IMR-90 (cell line): Measurements from ENCODE around the gene HYI. TPM values are rescaled to one million over a fixed set of nuclear protein-coding genes. Genes with fewer than 3 reads are reported as not detected.

Experiments
- ATAC-seq: fragments of 200-7000 bp; cut with Tn5 transposase; 2 replicates; pipeline ENCODE4 v1.9.1; 2020; ENCODE audit warnings: low read depth, mild to moderate bottlenecking, moderate library complexity
- BruUV-seq: library from RNA; stranded (reverse); fragments of 400-500 nt; replicated peaks from 2 replicates; lab custom pipeline; 2021; lab: Mats Ljungman, UMichigan
- CTCF ChIA-PET: fragments of 300-600 bp; formaldehyde crosslinking; extraction: SDS; loops from one replicate; lab custom pipeline; 2021; ENCODE audit warnings: antibody characterized with exemption; lab: Yijun Ruan, JAX
- POLR2A ChIA-PET: fragments of 300-600 bp; sonication (Branson Sonifier 250); formaldehyde crosslinking; loops from one replicate; lab custom pipeline; 2022; ENCODE audit warnings: antibody characterized with exemption; ENCODE audit not compliant: unreplicated experiment; lab: Charles Lee
- DNase-seq: peaks from one replicate; pipeline ENCODE4 v3.0.0; 2013
- H2AFZ ChIP-seq: replicated peaks from 2 replicates; pipeline ENCODE3; 2013; ENCODE audit warnings: low read length, mild to moderate bottlenecking; ENCODE audit not compliant: poor library complexity
- H2AK5ac ChIP-seq: 2 replicates; pipeline ENCODE4 v1.6.1; 2013; ENCODE audit warnings: low read depth, low read length, inconsistent platforms
- H2AK9ac ChIP-seq: replicated peaks from 2 replicates; pipeline ENCODE3; 2013; ENCODE audit warnings: mild to moderate bottlenecking, low read depth, low read length, moderate library complexity; ENCODE audit not compliant: poor library complexity
- H2BK120ac ChIP-seq: 2 replicates; pipeline ENCODE4 v1.6.1; 2013; ENCODE audit warnings: low read depth, low read length, inconsistent platforms
- H2BK15ac ChIP-seq: 3 replicates; pipeline ENCODE4 v1.6.1; 2013; ENCODE audit warnings: low read depth, low read length, inconsistent platforms
- H2BK20ac ChIP-seq: 2 replicates; pipeline ENCODE4 v1.6.1; 2013; ENCODE audit warnings: low read depth, mild to moderate bottlenecking, inconsistent platforms, low read length, moderate library complexity
- H2BK5ac ChIP-seq: 2 replicates; pipeline ENCODE4 v1.6.1; 2013; ENCODE audit warnings: mild to moderate bottlenecking, low read depth, low read length, inconsistent platforms; ENCODE audit not compliant: poor library complexity, severe bottlenecking
- H3K14ac ChIP-seq: replicated peaks from 2 replicates; pipeline ENCODE4 v1.6.1; 2013; ENCODE audit warnings: low read depth, low read length, inconsistent platforms
- H3K18ac ChIP-seq: 2 replicates; pipeline ENCODE4 v1.6.1; 2013; ENCODE audit warnings: low read depth, low read length, control low read depth
- H3K23ac ChIP-seq: 2 replicates; pipeline ENCODE4 v1.6.1; 2013; ENCODE audit warnings: low read depth, low read length, inconsistent platforms
- H3K27ac ChIP-seq: 2 replicates; pipeline ENCODE4 v1.5.1; 2013; ENCODE audit warnings: mild to moderate bottlenecking, control low read depth, low read length; ENCODE audit not compliant: insufficient read depth
- H3K27me3 ChIP-seq: 2 replicates; pipeline ENCODE4 v1.6.1; 2013; ENCODE audit warnings: low read length; ENCODE audit not compliant: control insufficient read depth, insufficient read depth
- H3K36me3 ChIP-seq: 2 replicates; pipeline ENCODE4 v1.6.1; 2013; ENCODE audit warnings: low read length, mixed read lengths; ENCODE audit not compliant: control insufficient read depth, insufficient read depth
- H3K4ac ChIP-seq: 2 replicates; pipeline ENCODE4 v1.6.1; 2013; ENCODE audit warnings: low read depth, low read length, inconsistent platforms
- H3K4me1 ChIP-seq: 2 replicates; pipeline ENCODE4 v1.6.1; 2013; ENCODE audit warnings: low read length, mixed read lengths; ENCODE audit not compliant: control insufficient read depth, insufficient read depth
- H3K4me2 ChIP-seq: 2 replicates; pipeline ENCODE4 v1.6.1; 2013; ENCODE audit warnings: low read depth, mild to moderate bottlenecking, control low read depth, low read length, moderate library complexity
- H3K4me3 ChIP-seq: 2 replicates; pipeline ENCODE4 v1.5.1; 2013; ENCODE audit warnings: low read depth, mild to moderate bottlenecking, control low read depth, low read length, moderate library complexity; ENCODE audit not compliant: insufficient read depth
- H3K56ac ChIP-seq: 2 replicates; pipeline ENCODE4 v1.6.1; 2013; ENCODE audit warnings: low read length, inconsistent platforms; ENCODE audit not compliant: insufficient read depth; ENCODE audit errors: extremely low read depth
- H3K79me1 ChIP-seq, 2 experiments: 2 replicates each; pipeline ENCODE4 v1.6.1; 2013; ENCODE audit warnings: low read length in 2 of 2, inconsistent platforms in 1 of 2, low read depth in 1 of 2
- H3K9ac ChIP-seq: 2 replicates; pipeline ENCODE4 v1.6.1; 2013; ENCODE audit warnings: low read depth, low read length, control low read depth
- H3K9me1 ChIP-seq: 2 replicates; pipeline ENCODE4 v1.6.1; 2013; ENCODE audit warnings: low read length, inconsistent platforms; ENCODE audit not compliant: insufficient read depth
- H3K9me3 ChIP-seq: 2 replicates; pipeline ENCODE4 v1.6.1; 2013; ENCODE audit warnings: low read length; ENCODE audit not compliant: control insufficient read depth, insufficient read depth
- H4K20me1 ChIP-seq: 2 replicates; pipeline ENCODE4 v1.6.1; 2013; ENCODE audit warnings: low read length, inconsistent platforms; ENCODE audit not compliant: insufficient read depth
- H4K5ac ChIP-seq: 2 replicates; pipeline ENCODE4 v1.6.1; 2013; ENCODE audit warnings: mild to moderate bottlenecking, low read depth, low read length, control low read depth
- H4K8ac ChIP-seq, 2 experiments: 2 replicates each; pipeline ENCODE4 v1.6.1; 2013; ENCODE audit warnings: low read depth in 2 of 2, low read length in 2 of 2, control low read depth in 1 of 2, inconsistent platforms in 1 of 2
- H4K91ac ChIP-seq: 2 replicates; pipeline ENCODE4 v1.6.1; 2013; ENCODE audit warnings: low read depth, low read length, inconsistent platforms; ENCODE audit not compliant: insufficient read depth
- MAFK ChIP-seq: IDR thresholded peaks from 2 replicates; pipeline ENCODE4 v1.6.1; 2012; ENCODE audit warnings: low read depth, low read length, improper control_type of control experiment
- POLR2A ChIP-seq: IDR thresholded peaks from 2 replicates; pipeline ENCODE4 v1.6.1; 2012; ENCODE audit warnings: mild to moderate bottlenecking, low read depth, low read length
- RCOR1 ChIP-seq: IDR thresholded peaks from 2 replicates; pipeline ENCODE4 v1.6.1; 2012; ENCODE audit warnings: mild to moderate bottlenecking, low read length, improper control_type of control experiment; ENCODE audit not compliant: insufficient replicate concordance
- RFX5 ChIP-seq: IDR thresholded peaks from 2 replicates; pipeline ENCODE4 v1.8.0; 2012; ENCODE audit warnings: low read depth, mild to moderate bottlenecking, low read length, moderate library complexity
- USF2 ChIP-seq: fragments of 150-350 bp; IDR thresholded peaks from 2 replicates; pipeline ENCODE4 v1.6.1; 2017; ENCODE audit warnings: mild to moderate bottlenecking, antibody characterized with exemption, low read length, low read depth
- WGBS, 2 experiments: methylation state at CpG; one replicate each; pipeline versions ENCODE4 v1.1.5 to v1.1.7; 2013; ENCODE audit warnings: missing lambda C conversion rate in 2 of 2; ENCODE audit not compliant: insufficient read length in 1 of 2; ENCODE audit errors: extremely low coverage in 2 of 2; 5-methylcytosine and 5-hydroxymethylcytosine counted together
- dilution Hi-C: fragments of 300-500 bp; cut with HindIII; formaldehyde crosslinking; loops from one replicate; pipeline ENCODE4 v1.14.3; 2018; ENCODE audit warnings: low sequenced_read_pairs; ENCODE audit not compliant: unreplicated experiment
- in situ Hi-C: fragments of 300-500 bp; cut with MboI; formaldehyde crosslinking; loops from 3 replicates; pipeline ENCODE4 v1.14.3; 2019; ENCODE audit warnings: low sequenced_read_pairs, inconsistent platforms, mixed read lengths
- intact Hi-C: fragments of 100-400 bp; cut with micrococcal nuclease; formaldehyde crosslinking; loops from 2 replicates; pipeline ENCODE4 v1.10.0; 2022
- polyA plus RNA-seq, 3 experiments: library from polyadenylated mRNA; depleted of rRNA; stranded (reverse); fragments of >200 nt; gene quantifications; 2 replicates each; pipeline ENCODE4 v1.2.3, GENCODE V29; 2012; ENCODE audit warnings: low replicate concordance in 1 of 3
- total RNA-seq: library from RNA; depleted of rRNA; stranded (reverse); fragments of >200 nt; gene quantifications from 2 replicates; pipeline ENCODE4 v1.2.3, GENCODE V29; 2012

HYI gene
- total and polyA plus RNA-seq, 2 of the 4 experiments (the other 2 are of a cell fraction), result 21.5 to 53.7 TPM

GRCh38 chr1:43435146-43436145, 18.3 kb downstream of the HYI start:
- no peaks in the 10 kb centered on the region for H3K9me3 ChIP-seq
- in situ Hi-C loops (no loop called here), dilution Hi-C loops (no loop called here), intact Hi-C loops (no loop called here)
- ChIA-PET POLR2A (interaction anchor here (1.0 kb wide), 1 partner anchor 17 kb away, joined by 3 read pairs; no protein-coding TSS in a partner anchor), CTCF (interaction anchor here (0.6 kb wide), 1 partner anchor 60 kb away, joined by 4 read pairs; no protein-coding TSS in a partner anchor)
- H3K27me3 ChIP-seq, result no peaks in the 10 kb centered on the region
- no peak overlapping the region for H3K18ac ChIP-seq
- peak; percentile 57 for DNase-seq
- H2AK5ac ChIP-seq, result no peak overlapping the region
- no TSS peak for BruUV-seq
- no peak overlapping the region for H4K8ac ChIP-seq
- no peak overlapping the region for H3K4me2 ChIP-seq
- H4K5ac ChIP-seq, result no peak overlapping the region
- H3K56ac ChIP-seq, result no peak overlapping the region
- no peaks in the 10 kb centered on the region for H4K20me1 ChIP-seq
- no peak overlapping the region for H4K91ac ChIP-seq
- WGBS, 2 experiments, result 76% methylated on average over 5 of the region's 14 CpGs; no CpG with 5 or more reads in 1 of the 2 experiments
- peaks cover 2% of the 10 kb centered on the region; the same call in 1 of the 2 replicates for H3K4me1 ChIP-seq
- no peak overlapping the region for H2AK9ac ChIP-seq
- peaks cover 5% of the 10 kb centered on the region; the same call in 1 of the 2 replicates for H3K9me1 ChIP-seq
- no peak overlapping the region for H2BK120ac ChIP-seq
- peak; percentile 89 for ATAC-seq
- no peak overlapping the region for H2AFZ ChIP-seq
- no peak overlapping the region for H2BK5ac ChIP-seq
- TF ChIP-seq RFX5 (no peak), MAFK (no peak), USF2 (no peak), RCOR1 (no peak), POLR2A (no peak)
- H3K9ac ChIP-seq, result no peak overlapping the region
- no peak overlapping the region for H3K23ac ChIP-seq
- H2BK15ac ChIP-seq, result no peak overlapping the region
- H3K36me3 ChIP-seq, result peaks cover 74% of the 10 kb centered on the region
- H3K27ac ChIP-seq, result no peak overlapping the region
- no peak overlapping the region for H2BK20ac ChIP-seq
- no peak overlapping the region for H3K14ac ChIP-seq
- no peak overlapping the region for H3K4me3 ChIP-seq
- H3K4ac ChIP-seq, result no peak overlapping the region
- H3K79me1 ChIP-seq, result no peaks in the 10 kb centered on the region
